Smooth muscle cell (in vitro differentiated cells): Measurements from ENCODE around the gene KAZN. TPM values are rescaled to one million over a fixed set of nuclear protein-coding genes. Genes with fewer than 3 reads are reported as not detected.

Source experiments
- DNase-seq: peaks from one replicate; lab custom pipeline; 2025; ENCODE audit not compliant: unreplicated experiment; lab: John Stamatoyannopoulos, UW
- H2AFZ ChIP-seq: fragments of 200-600 bp; sonication (generic); 2 replicates; pipeline ENCODE4 v1.6.0; 2016; ENCODE audit warnings: antibody characterized with exemption, low read depth, mild to moderate bottlenecking
- H3F3A ChIP-seq: fragments of 200-600 bp; sonication (generic); 2 replicates; pipeline ENCODE4 v1.6.0; 2017; ENCODE audit warnings: antibody characterized with exemption, low read depth
- H3K27ac ChIP-seq: fragments of 200-600 bp; sonication (generic); 2 replicates; pipeline ENCODE4 v1.5.1; 2016; ENCODE audit warnings: low read depth, mild to moderate bottlenecking
- H3K27me3 ChIP-seq: fragments of 200-600 bp; sonication (generic); 2 replicates; pipeline ENCODE4 v1.6.1; 2016; ENCODE audit warnings: low read depth, mild to moderate bottlenecking
- H3K36me3 ChIP-seq: fragments of 200-600 bp; sonication (generic); 2 replicates; pipeline ENCODE4 v1.5.1; 2016; ENCODE audit warnings: low read depth
- H3K4me1 ChIP-seq: fragments of 200-600 bp; sonication (generic); 2 replicates; pipeline ENCODE4 v1.5.1; 2016; ENCODE audit warnings: low read depth
- H3K4me2 ChIP-seq: fragments of 200-600 bp; sonication (generic); 2 replicates; pipeline ENCODE4 v1.6.0; 2016; ENCODE audit warnings: mild to moderate bottlenecking
- H3K4me3 ChIP-seq: fragments of 200-600 bp; sonication (generic); 2 replicates; pipeline ENCODE4 v1.5.1; 2016; ENCODE audit warnings: mild to moderate bottlenecking
- H3K79me2 ChIP-seq: fragments of 200-600 bp; sonication (generic); 2 replicates; pipeline ENCODE4 v1.6.0; 2016; ENCODE audit warnings: low read depth, mild to moderate bottlenecking
- H3K9ac ChIP-seq: fragments of 200-600 bp; sonication (generic); 2 replicates; pipeline ENCODE4 v1.6.0; 2016; ENCODE audit warnings: low read depth
- H3K9me3 ChIP-seq: fragments of 200-600 bp; sonication (generic); replicated peaks from 2 replicates; pipeline ENCODE4 v1.5.1; 2016; ENCODE audit warnings: low read depth
- H4K20me1 ChIP-seq: fragments of 200-600 bp; sonication (generic); 2 replicates; pipeline ENCODE4 v1.6.0; 2016; ENCODE audit warnings: low read depth
- WGBS: methylation state at CpG from one replicate; pipeline ENCODE4 v1.1.7; 2016; ENCODE audit warnings: low lambda C conversion rate; 5-methylcytosine and 5-hydroxymethylcytosine counted together
- polyA plus RNA-seq: library from polyadenylated mRNA; unstranded; fragments of >200 nt; fragmentation: Nextera tagmentation; extraction: Ambion mirVana; gene quantifications from 2 replicates; pipeline ENCODE4 v1.2.1, GENCODE V29; 2016
- total RNA-seq: library from RNA; depleted of rRNA; stranded (reverse); fragments of >200 nt; gene quantifications from 2 replicates; pipeline ENCODE4 v1.2.3, GENCODE V29; 2014
- TF ChIP-seq, protein P1 (sequence below): fragments of 200-600 bp; sonication (generic); IDR thresholded peaks from 2 replicates; pipeline ENCODE4 v1.5.1; 2017; ENCODE audit warnings: borderline replicate concordance, mild to moderate bottlenecking, antibody characterized with exemption; ENCODE audit not compliant: insufficient read depth, poor library complexity, severe bottlenecking

KAZN gene
- total and polyA plus RNA-seq, 2 experiments from 2014 or later, result 6.3 to 8.2 TPM

DNA sequence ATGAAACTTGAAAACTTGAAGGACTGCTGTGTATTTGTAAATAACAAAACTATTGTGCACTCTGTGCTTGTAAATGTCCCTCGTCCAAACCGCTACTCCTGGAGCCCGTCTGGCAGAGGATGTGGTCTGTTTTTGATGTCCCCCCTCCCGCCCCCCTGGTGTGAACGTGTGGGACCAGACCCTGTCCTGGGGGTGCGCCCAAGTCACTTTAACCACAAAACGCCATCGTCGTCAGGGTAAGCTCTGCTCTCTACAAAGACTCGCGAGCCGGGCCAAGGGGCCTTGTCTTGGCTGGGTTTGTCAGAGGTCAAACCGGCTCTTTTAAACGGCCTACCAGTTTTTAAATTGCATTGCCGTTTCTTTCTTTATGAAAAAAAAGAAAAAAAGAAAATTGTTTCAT is 467.7 kb downstream of the KAZN start:
- Histone ChIP-seq H3K36me3 (no peaks in the 10 kb centered on the region), H3K4me3 (no peak overlapping the region), H2AFZ (no peak overlapping the region), H3K4me2 (no peak overlapping the region), H3K27me3 (no peaks in the 10 kb centered on the region), H3K9ac (no peak overlapping the region), H3K9me3 (no peaks in the 10 kb centered on the region), H3K27ac (no peak overlapping the region), H4K20me1 (no peaks in the 10 kb centered on the region), H3K79me2 (no peaks in the 10 kb centered on the region), H3F3A (no peaks in the 10 kb centered on the region), H3K4me1 (no peaks in the 10 kb centered on the region)
- 79% methylated on average over 15 of the region's 15 CpGs for WGBS
- TF ChIP-seq, protein P1, sequence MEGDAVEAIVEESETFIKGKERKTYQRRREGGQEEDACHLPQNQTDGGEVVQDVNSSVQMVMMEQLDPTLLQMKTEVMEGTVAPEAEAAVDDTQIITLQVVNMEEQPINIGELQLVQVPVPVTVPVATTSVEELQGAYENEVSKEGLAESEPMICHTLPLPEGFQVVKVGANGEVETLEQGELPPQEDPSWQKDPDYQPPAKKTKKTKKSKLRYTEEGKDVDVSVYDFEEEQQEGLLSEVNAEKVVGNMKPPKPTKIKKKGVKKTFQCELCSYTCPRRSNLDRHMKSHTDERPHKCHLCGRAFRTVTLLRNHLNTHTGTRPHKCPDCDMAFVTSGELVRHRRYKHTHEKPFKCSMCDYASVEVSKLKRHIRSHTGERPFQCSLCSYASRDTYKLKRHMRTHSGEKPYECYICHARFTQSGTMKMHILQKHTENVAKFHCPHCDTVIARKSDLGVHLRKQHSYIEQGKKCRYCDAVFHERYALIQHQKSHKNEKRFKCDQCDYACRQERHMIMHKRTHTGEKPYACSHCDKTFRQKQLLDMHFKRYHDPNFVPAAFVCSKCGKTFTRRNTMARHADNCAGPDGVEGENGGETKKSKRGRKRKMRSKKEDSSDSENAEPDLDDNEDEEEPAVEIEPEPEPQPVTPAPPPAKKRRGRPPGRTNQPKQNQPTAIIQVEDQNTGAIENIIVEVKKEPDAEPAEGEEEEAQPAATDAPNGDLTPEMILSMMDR, result no peak
- DNase-seq, result no peak

DNA sequence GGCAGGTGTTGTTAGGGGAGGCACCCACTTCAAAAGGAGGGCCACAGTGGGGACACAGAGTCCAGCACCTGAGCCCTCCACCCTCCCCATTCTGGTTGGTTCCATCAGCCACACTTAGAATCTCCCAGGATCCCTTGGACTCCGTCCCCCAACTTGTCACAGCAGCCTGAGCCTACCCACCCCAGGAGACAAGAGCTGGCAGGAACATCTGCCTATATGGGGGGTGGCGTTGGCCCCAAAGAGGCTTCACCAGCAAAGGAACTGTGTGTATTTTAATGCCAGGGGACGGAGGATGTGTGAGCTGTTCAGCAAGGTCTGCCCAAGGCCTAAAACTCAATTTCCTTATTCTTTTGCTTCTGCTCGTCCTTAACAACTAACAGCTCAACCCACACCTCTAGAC is 468.7 kb downstream of the KAZN start:
- H4K20me1 ChIP-seq, result no peaks in the 10 kb centered on the region
- TF ChIP-seq, protein P1, result no peak
- no peak overlapping the region for H3K27ac ChIP-seq
- no peak overlapping the region for H2AFZ ChIP-seq
- H3K79me2 ChIP-seq, result no peaks in the 10 kb centered on the region
- 93% methylated on average over 4 of the region's 4 CpGs for WGBS
- no peak for DNase-seq
- no peaks in the 10 kb centered on the region for H3F3A ChIP-seq
- no peaks in the 10 kb centered on the region for H3K27me3 ChIP-seq
- H3K4me3 ChIP-seq, result no peak overlapping the region
- H3K4me1 ChIP-seq, result no peaks in the 10 kb centered on the region
- H3K36me3 ChIP-seq, result no peaks in the 10 kb centered on the region
- H3K9ac ChIP-seq, result no peak overlapping the region
- no peak overlapping the region for H3K4me2 ChIP-seq
- H3K9me3 ChIP-seq, result no peaks in the 10 kb centered on the region

DNA sequence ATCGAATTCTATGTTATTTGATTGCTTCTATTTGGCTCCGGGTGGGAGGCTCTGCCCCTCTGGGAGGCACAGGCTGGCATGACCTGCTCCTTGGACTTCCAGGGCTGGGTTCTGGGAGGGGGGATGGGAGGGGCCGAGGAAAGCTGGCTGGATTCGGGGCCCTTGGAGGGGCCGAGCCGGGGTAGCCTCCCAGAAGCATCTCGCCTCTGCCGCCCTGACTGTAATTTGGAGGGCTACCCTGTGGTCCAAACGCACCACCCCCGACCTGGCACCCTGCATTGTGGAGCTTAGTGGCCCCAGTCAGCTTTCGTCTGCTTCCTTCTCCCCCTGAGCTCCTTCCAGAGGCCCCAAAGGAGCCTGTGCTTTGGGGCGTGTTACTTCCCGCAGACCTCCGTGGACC is 469.7 kb downstream of the KAZN start:
- H3K79me2 ChIP-seq, result no peaks in the 10 kb centered on the region
- H3K4me3 ChIP-seq, result no peak overlapping the region
- H3F3A ChIP-seq, result no peaks in the 10 kb centered on the region
- H4K20me1 ChIP-seq, result no peaks in the 10 kb centered on the region
- no peak overlapping the region for H3K4me2 ChIP-seq
- H3K9me3 ChIP-seq, result no peaks in the 10 kb centered on the region
- no peaks in the 10 kb centered on the region for H3K36me3 ChIP-seq
- 97% methylated on average over 14 of the region's 14 CpGs for WGBS
- no peak overlapping the region for H2AFZ ChIP-seq
- H3K9ac ChIP-seq, result no peak overlapping the region
- H3K27ac ChIP-seq, result no peak overlapping the region
- H3K27me3 ChIP-seq, result no peaks in the 10 kb centered on the region
- no peak for DNase-seq
- TF ChIP-seq, protein P1, result no peak
- no peaks in the 10 kb centered on the region for H3K4me1 ChIP-seq

DNA sequence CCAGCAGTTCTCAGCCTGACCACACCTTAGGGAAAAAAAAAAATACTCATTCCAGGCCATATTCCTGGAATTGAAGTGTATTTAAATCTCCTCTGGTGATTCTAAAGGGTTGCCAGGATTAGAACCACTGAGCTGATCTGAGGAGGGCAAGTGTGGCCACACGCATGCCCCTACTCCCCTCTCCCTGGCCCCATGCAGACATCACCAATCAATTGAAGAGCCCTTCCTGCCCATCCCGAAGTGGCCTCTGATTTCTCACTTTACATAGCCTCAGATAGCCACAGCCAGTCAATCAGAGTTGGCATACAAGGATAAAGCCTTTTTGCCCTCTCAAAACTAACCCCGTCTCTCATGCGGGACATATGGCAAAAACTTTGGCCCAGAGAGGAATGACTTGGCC is 470.5 kb downstream of the KAZN start:
- Histone ChIP-seq H2AFZ (no peak overlapping the region), H3K4me1 (no peaks in the 10 kb centered on the region), H3K9me3 (no peaks in the 10 kb centered on the region), H3K27me3 (no peaks in the 10 kb centered on the region), H4K20me1 (no peaks in the 10 kb centered on the region), H3K27ac (no peak overlapping the region), H3F3A (no peaks in the 10 kb centered on the region), H3K4me2 (no peak overlapping the region), H3K9ac (no peak overlapping the region), H3K36me3 (no peaks in the 10 kb centered on the region), H3K79me2 (no peaks in the 10 kb centered on the region), H3K4me3 (no peak overlapping the region)
- DNase-seq, result no peak
- WGBS, result 96% methylated on average over 4 of the region's 4 CpGs
- TF ChIP-seq, protein P1, result no peak
